Nephron (organoid): ENCODE data around the gene KY.

ENCODE experiments used
- H3K27ac Mint-ChIP-seq, 3 experiments: 2 replicates each; pipeline ENCODE4 v1.8.0; 2020; ENCODE audit warnings: mixed read lengths in 3 of 3, mild to moderate bottlenecking in 2 of 3, moderate library complexity in 1 of 3
- H3K27me3 Mint-ChIP-seq: 2 replicates; pipeline ENCODE4 v1.8.0; 2021; ENCODE audit warnings: low read depth, mild to moderate bottlenecking, moderate library complexity, mixed read lengths
- H3K36me3 Mint-ChIP-seq: 2 replicates; pipeline ENCODE4 v1.8.0; 2020; ENCODE audit warnings: low read depth, mixed read lengths
- H3K4me1 Mint-ChIP-seq: 2 replicates; pipeline ENCODE4 v1.8.0; 2020; ENCODE audit warnings: mixed read lengths
- H3K4me3 Mint-ChIP-seq, 3 experiments: 2 replicates each; pipeline ENCODE4 v1.8.0; 2020; ENCODE audit warnings: mild to moderate bottlenecking in 3 of 3, mixed read lengths in 3 of 3, moderate library complexity in 2 of 3
- H3K9me3 Mint-ChIP-seq: 2 replicates; pipeline ENCODE4 v1.8.0; 2020; ENCODE audit warnings: mixed read lengths
- CTCF ChIP-seq, 3 experiments: fragments of 200-600 bp; sonication (generic); IDR thresholded peaks; one replicate each; pipeline ENCODE4 v1.5.0; 2021; ENCODE audit warnings: antibody characterized with exemption in 3 of 3; ENCODE audit not compliant: unreplicated experiment in 3 of 3

KY gene

DNA sequence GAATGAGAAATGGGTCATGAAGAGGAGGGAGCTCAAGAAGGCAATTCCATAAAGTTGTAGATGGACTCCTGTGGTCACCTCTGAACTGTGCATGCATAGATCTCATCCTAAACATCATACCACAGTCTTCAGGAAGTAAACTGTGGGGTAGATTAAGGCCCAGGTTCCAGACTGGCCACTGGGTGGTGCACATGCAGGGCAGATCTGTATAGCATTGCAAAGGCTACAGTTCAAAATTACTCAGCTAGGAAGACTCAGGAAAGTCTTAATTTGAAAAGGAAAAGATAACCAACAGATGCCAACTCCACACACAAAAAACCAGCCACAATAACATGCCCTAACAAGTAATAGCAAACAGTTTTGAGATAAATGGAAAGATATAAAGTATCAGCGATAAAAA is 20.3 kb downstream of the KY start:
- TF ChIP-seq CTCF (IDR thresholded peaks at IDR 0.05; ENCODE audit: unreplicated experiment in 3 of 3) = no peak
- Mint-ChIP-seq H3K27ac (no peak overlapping the region), H3K36me3 (peaks cover 7% of the 10 kb centered on the region), H3K27me3 (no peaks in the 10 kb centered on the region), H3K9me3 (peaks cover 35% of the 10 kb centered on the region), H3K4me1 (no peaks in the 10 kb centered on the region), H3K4me3 (no peak overlapping the region)

- Mint-ChIP-seq H3K4me3 (no peak overlapping the region), H3K4me1 (no peaks in the 10 kb centered on the region), H3K27me3 (no peaks in the 10 kb centered on the region), H3K36me3 (peaks cover 7% of the 10 kb centered on the region), H3K9me3 (peaks cover 34% of the 10 kb centered on the region), H3K27ac (no peak overlapping the region)
- TF ChIP-seq CTCF (IDR thresholded peaks at IDR 0.05; ENCODE audit: unreplicated experiment in 3 of 3) = no peak
Observed at GRCh38 chr3:134628884-134629283, 21.9 kb downstream of the KY start.

- Mint-ChIP-seq H3K36me3 (peaks cover 7% of the 10 kb centered on the region), H3K27me3 (no peaks in the 10 kb centered on the region)
Observed at GRCh38 chr3:134627831-134628230, 23.0 kb downstream of the KY start.

GRCh38 chr3:134625885-134626741 is 24.7 kb downstream of the KY start:
- H3K27ac Mint-ChIP-seq = no peak overlapping the region
- no peak overlapping the region for H3K4me3 Mint-ChIP-seq
- peaks cover 7% of the 10 kb centered on the region for H3K36me3 Mint-ChIP-seq
- H3K27me3 Mint-ChIP-seq = peaks cover 4% of the 10 kb centered on the region
- H3K9me3 Mint-ChIP-seq = peaks cover 18% of the 10 kb centered on the region
- no peak for TF ChIP-seq CTCF (IDR thresholded peaks at IDR 0.05; ENCODE audit: unreplicated experiment in 3 of 3)
- H3K4me1 Mint-ChIP-seq = no peaks in the 10 kb centered on the region

More at GRCh38 chr3:134627831-134628230, 23.0 kb downstream of the KY start:
- TF ChIP-seq CTCF (IDR thresholded peaks at IDR 0.05; ENCODE audit: unreplicated experiment in 3 of 3) = no peak
- Mint-ChIP-seq H3K9me3 (peaks cover 25% of the 10 kb centered on the region), H3K27ac (no peak overlapping the region), H3K4me1 (no peaks in the 10 kb centered on the region), H3K4me3 (no peak overlapping the region)

- H3K9me3 Mint-ChIP-seq = peaks cover 11% of the 10 kb centered on the region
- H3K36me3 Mint-ChIP-seq = peaks cover 3% of the 10 kb centered on the region
- no peak overlapping the region for H3K27ac Mint-ChIP-seq
- H3K4me3 Mint-ChIP-seq = no peak overlapping the region
- H3K4me1 Mint-ChIP-seq = no peaks in the 10 kb centered on the region
- no peak for TF ChIP-seq CTCF (IDR thresholded peaks at IDR 0.05; ENCODE audit: unreplicated experiment in 3 of 3)
- peaks cover 4% of the 10 kb centered on the region for H3K27me3 Mint-ChIP-seq
Observed at GRCh38 chr3:134625462-134625861, 25.4 kb downstream of the KY start.
